Thymus (tissue), 11 donors: ENCODE data around the gene MEGF10. TPM values are rescaled to one million over a fixed set of nuclear protein-coding genes. Genes with fewer than 3 reads are reported as not detected.
A peak's percentile ranks its signal among the peaks of the same experiment; 100 is the strongest.
"Not testable (repeated sequence)": the region's sequence is repeated elsewhere in the genome, so short reads cannot be mapped to it uniquely, and the experiment has no call there.

ENCODE experiments used
- DNase-seq, 9 donors: peaks; one replicate each; pipeline ENCODE4 v3.0.0-alpha.2; 2013; ENCODE audit warnings: low spot score in 9 of 9, low read depth in 6 of 9, missing footprints in 1 of 9
- H3K27ac ChIP-seq, 2 donors: one replicate each; pipeline ENCODE4 v1.5.1; 2013; ENCODE audit warnings: control low read depth in 1 of 2, low read depth in 1 of 2, low read length in 1 of 2, mild to moderate bottlenecking in 1 of 2, moderate library complexity in 1 of 2
- H3K27me3 ChIP-seq, 2 donors: one replicate each; pipeline ENCODE4 v1.5.1; 2013; ENCODE audit warnings: low read length in 1 of 2; ENCODE audit not compliant: control insufficient read depth in 2 of 2, insufficient read depth in 1 of 2
- H3K36me3 ChIP-seq, 2 donors: one replicate each; pipeline ENCODE4 v1.5.1; 2013; ENCODE audit warnings: low read length in 1 of 2, mild to moderate bottlenecking in 1 of 2, moderate library complexity in 1 of 2; ENCODE audit not compliant: control insufficient read depth in 2 of 2, insufficient read depth in 2 of 2
- H3K4me1 ChIP-seq, 2 donors: one replicate each; pipeline ENCODE4 v1.5.1; 2013; ENCODE audit warnings: low read length in 2 of 2; ENCODE audit not compliant: control insufficient read depth in 2 of 2, insufficient read depth in 2 of 2
- H3K4me3 ChIP-seq, 2 donors: one replicate each; pipeline ENCODE4 v1.5.1; 2013; ENCODE audit warnings: low read length in 2 of 2, control low read depth in 1 of 2, mild to moderate bottlenecking in 1 of 2
- H3K9me3 ChIP-seq, 2 donors: one replicate each; pipeline ENCODE4 v1.5.1; 2013; ENCODE audit warnings: low read length in 1 of 2, mild to moderate bottlenecking in 1 of 2; ENCODE audit not compliant: control insufficient read depth in 2 of 2, insufficient read depth in 1 of 2
- WGBS: extraction: QIAGEN DNeasy Blood & Tissue Kit; methylation state at CpG from one replicate; pipeline ENCODE4 v1.1.7; 2013; 5-methylcytosine and 5-hydroxymethylcytosine counted together
- polyA plus RNA-seq: library from polyadenylated mRNA; stranded (reverse); fragments of 200-250 nt; gene quantifications from one replicate; pipeline ENCODE4 v1.2.3, GENCODE V29; 2013
- total RNA-seq: library from RNA; stranded (reverse); fragments of 120-200 nt; gene quantifications from one replicate; pipeline ENCODE4 v1.2.4, GENCODE V29; 2013
- donor health status: healthy.

The MEGF10 gene
- total and polyA plus RNA-seq, 2 donors: 0.32 to 1.1 TPM

GRCh38 chr5:127313847-127314473, 23.4 kb downstream of the MEGF10 start:
- DNase-seq: peak in 8 of 9 donors; percentile 26 to 71 (median 49)
- 60% methylated on average over 7 of the region's 7 CpGs for WGBS
- no peak overlapping the region for H3K27ac ChIP-seq
- H3K4me1 ChIP-seq: no peaks in the 10 kb centered on the region
- H3K36me3 ChIP-seq: no peaks in the 10 kb centered on the region
- no peak overlapping the region for H3K4me3 ChIP-seq
- no peaks in the 10 kb centered on the region for H3K9me3 ChIP-seq
- no peaks in the 10 kb centered on the region for H3K27me3 ChIP-seq

- no peak for DNase-seq
- Histone ChIP-seq H3K4me1 (peaks cover 0 to 4% of the 10 kb centered on the region in 2 donors), H3K4me3 (no peak overlapping the region), H3K27ac (no peak overlapping the region), H3K9me3 (no peaks in the 10 kb centered on the region), H3K27me3 (no peaks in the 10 kb centered on the region), H3K36me3 (no peaks in the 10 kb centered on the region)
- 98% methylated on average over 1 of the region's 1 CpG for WGBS
These were observed 25.4 kb downstream of the MEGF10 start for GRCh38 chr5:127316011-127316410.

GRCh38 chr5:127317385-127317784, 26.8 kb downstream of the MEGF10 start:
- WGBS: 95% methylated on average over 3 of the region's 3 CpGs
- H3K27ac ChIP-seq, H3K27me3 ChIP-seq, H3K4me1 ChIP-seq, H3K36me3 ChIP-seq, DNase-seq, H3K9me3 ChIP-seq, H3K4me3 ChIP-seq: not testable (repeated sequence)

- H3K9me3 ChIP-seq: no peaks in the 10 kb centered on the region
- H3K27me3 ChIP-seq: no peaks in the 10 kb centered on the region
- DNase-seq: peak in 1 of 9 donors; percentile 2
- no peaks in the 10 kb centered on the region for H3K36me3 ChIP-seq
- peaks cover 0 to 4% of the 10 kb centered on the region in 2 donors for H3K4me1 ChIP-seq
- no peak overlapping the region for H3K27ac ChIP-seq
- 32% methylated on average over 5 of the region's 5 CpGs for WGBS
- H3K4me3 ChIP-seq: no peak overlapping the region
These were observed 29.7 kb downstream of the MEGF10 start for GRCh38 chr5:127320032-127320965.

- 92% methylated on average over 2 of the region's 2 CpGs for WGBS
- Histone ChIP-seq H3K4me3 (no peak overlapping the region), H3K9me3 (no peaks in the 10 kb centered on the region), H3K4me1 (peaks cover 0 to 4% of the 10 kb centered on the region in 2 donors), H3K27me3 (no peaks in the 10 kb centered on the region), H3K36me3 (no peaks in the 10 kb centered on the region), H3K27ac (no peak overlapping the region)
- DNase-seq: no peak
These were observed 30.9 kb downstream of the MEGF10 start for GRCh38 chr5:127321465-127321864.

DNA sequence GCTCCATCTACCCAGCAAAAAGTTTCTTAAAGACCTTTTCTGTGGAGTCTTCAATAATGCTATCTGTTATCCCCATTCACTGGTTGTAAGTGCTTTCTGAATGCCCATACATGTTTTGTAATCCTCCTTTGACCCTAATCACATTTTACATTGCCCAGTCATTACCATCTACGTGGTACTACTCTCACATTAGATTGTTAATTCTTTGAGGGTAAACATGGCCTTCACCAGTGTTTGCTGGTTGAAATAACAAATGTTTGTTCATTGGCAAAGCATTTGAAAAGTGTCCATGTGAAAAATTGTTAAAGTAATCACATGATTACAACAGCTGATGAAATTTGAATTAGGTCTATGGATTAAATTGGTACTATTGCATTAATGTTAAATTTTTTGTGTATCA, 31.8 kb downstream of the MEGF10 start:
- H3K27me3 ChIP-seq: no peaks in the 10 kb centered on the region
- no peak for DNase-seq
- peaks cover 0 to 4% of the 10 kb centered on the region in 2 donors for H3K4me1 ChIP-seq
- H3K4me3 ChIP-seq: no peak overlapping the region
- no peak overlapping the region for H3K27ac ChIP-seq
- 91% methylated on average over 1 of the region's 1 CpG for WGBS
- H3K9me3 ChIP-seq: no peaks in the 10 kb centered on the region
- H3K36me3 ChIP-seq: no peaks in the 10 kb centered on the region

DNA sequence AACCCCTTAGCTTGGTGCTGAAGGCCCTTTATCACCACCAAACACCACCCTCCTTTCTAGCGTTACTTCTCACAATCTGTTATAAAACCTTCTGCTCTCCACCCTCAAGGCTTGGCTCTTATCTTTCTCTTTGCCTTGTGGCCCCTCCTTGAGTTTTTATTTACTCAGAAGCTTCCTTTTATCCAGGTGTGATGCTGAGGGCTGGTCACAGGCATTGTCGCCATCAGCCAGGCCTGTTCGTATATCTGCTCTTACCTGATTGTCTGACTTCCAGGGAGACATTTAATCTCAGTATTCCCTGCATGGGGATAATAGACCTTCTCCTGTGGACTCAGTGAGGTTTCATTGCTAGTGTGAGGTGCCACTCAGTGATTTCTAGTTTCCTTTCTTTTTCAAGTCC, 34.2 kb downstream of the MEGF10 start:
- WGBS: 96% methylated on average over 3 of the region's 3 CpGs
- peaks cover 0 to 4% of the 10 kb centered on the region in 2 donors for H3K4me1 ChIP-seq
- H3K4me3 ChIP-seq: no peak overlapping the region
- H3K27ac ChIP-seq: no peak overlapping the region
- no peaks in the 10 kb centered on the region for H3K27me3 ChIP-seq
- H3K9me3 ChIP-seq: no peaks in the 10 kb centered on the region
- no peaks in the 10 kb centered on the region for H3K36me3 ChIP-seq
- no peak for DNase-seq

DNA sequence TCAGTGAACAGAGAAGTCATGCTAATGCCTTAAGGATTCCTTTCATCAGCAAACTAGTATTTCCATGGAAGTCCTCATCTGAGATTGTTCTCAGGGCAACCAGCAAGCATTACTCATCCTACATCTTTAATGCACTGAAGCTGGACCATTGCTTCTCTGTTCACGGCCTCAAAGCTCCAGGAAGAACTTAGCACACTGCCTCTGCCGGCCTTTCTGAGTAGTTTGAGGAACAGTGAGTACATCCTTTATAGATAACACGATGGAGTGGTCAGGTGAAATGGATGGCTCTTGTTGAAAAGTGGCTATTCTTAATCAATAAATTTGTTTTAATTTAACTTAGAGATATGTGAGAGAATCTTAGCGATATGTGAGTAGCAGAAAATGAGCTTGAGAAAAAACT, 35.8 kb downstream of the MEGF10 start:
- Histone ChIP-seq H3K9me3 (no peaks in the 10 kb centered on the region), H3K4me1 (no peaks in the 10 kb centered on the region), H3K27me3 (no peaks in the 10 kb centered on the region), H3K4me3 (no peak overlapping the region), H3K27ac (no peak overlapping the region), H3K36me3 (no peaks in the 10 kb centered on the region)
- DNase-seq: no peak
- WGBS: 90% methylated on average over 4 of the region's 4 CpGs

GRCh38 chr5:127326976-127327755, 36.6 kb downstream of the MEGF10 start:
- WGBS: 63% methylated on average over 1 of the region's 1 CpG
- Histone ChIP-seq H3K27ac (no peak overlapping the region), H3K27me3 (no peaks in the 10 kb centered on the region), H3K4me3 (no peak overlapping the region), H3K9me3 (no peaks in the 10 kb centered on the region), H3K4me1 (no peaks in the 10 kb centered on the region), H3K36me3 (no peaks in the 10 kb centered on the region)
- DNase-seq: no peak
